K562 (cell line): Measurements from ENCODE around the gene ZSCAN22. TPM values are rescaled to one million over a fixed set of nuclear protein-coding genes. Genes with fewer than 3 reads are reported as not detected.

ENCODE experiments used
- ARID3A ChIP-seq: IDR thresholded peaks from 2 replicates; pipeline ENCODE4 v1.6.1; 2012; ENCODE audit warnings: low read depth, low read length, improper control_type of control experiment, borderline replicate concordance
- CEBPB ChIP-seq: fragments of 450-650 bp; IDR thresholded peaks from 2 replicates; pipeline ENCODE4 v1.6.1; 2016; ENCODE audit warnings: missing genetic modification characterization, missing compliant biosample characterization
- E2F1 ChIP-seq: sonication (generic); formaldehyde crosslinking; IDR thresholded peaks from 2 replicates; pipeline ENCODE4 v1.8.1; 2023; ENCODE audit warnings: mild to moderate bottlenecking, missing genetic modification reagents, moderate library complexity
- FOXP1 ChIP-seq: sonication (generic); formaldehyde crosslinking; IDR thresholded peaks from 2 replicates; pipeline ENCODE4 v1.8.0; 2022; ENCODE audit warnings: mild to moderate bottlenecking, missing genetic modification reagents
- FOXP4 ChIP-seq: sonication (generic); formaldehyde crosslinking; IDR thresholded peaks from 2 replicates; pipeline ENCODE4 v1.8.0; 2022; ENCODE audit warnings: mild to moderate bottlenecking, missing genetic modification reagents, borderline replicate concordance
- HOMEZ ChIP-seq: fragments of 250-450 bp; sonication (Bioruptor Pico); IDR thresholded peaks from 2 replicates; pipeline ENCODE4 v1.4.0; 2020; ENCODE audit warnings: mild to moderate bottlenecking, moderate library complexity
- KAT8 ChIP-seq: fragments of 450-650 bp; IDR thresholded peaks from 2 replicates; pipeline ENCODE4 v1.6.1; 2016; ENCODE audit warnings: low read depth, mild to moderate bottlenecking
- SRF ChIP-seq, 2 experiments: fragments of 250-450, 450-650 bp in 1 of 2; sonication (Bioruptor Pico) in 1 of 2; sonication (generic) in 1 of 2; formaldehyde crosslinking; IDR thresholded peaks; 2 replicates each; pipeline versions ENCODE4 v1.5.0 to v1.5.1; 2020 to 2022; ENCODE audit warnings: mild to moderate bottlenecking in 1 of 2, missing genetic modification reagents in 1 of 2
- TBL1XR1 ChIP-seq, 2 experiments: IDR thresholded peaks; 2 replicates each; pipeline ENCODE4 v1.6.1; 2012; ENCODE audit warnings: improper control_type of control experiment in 2 of 2, low read length in 2 of 2, mild to moderate bottlenecking in 1 of 2
- ZBTB49 ChIP-seq: sonication (generic); formaldehyde crosslinking; IDR thresholded peaks from 2 replicates; pipeline ENCODE4 v1.8.0; 2022; ENCODE audit warnings: missing genetic modification reagents, mild to moderate bottlenecking, borderline replicate concordance
- ZNF232 ChIP-seq: sonication (generic); formaldehyde crosslinking; IDR thresholded peaks from 2 replicates; pipeline ENCODE4 v1.8.0; 2022; ENCODE audit warnings: mild to moderate bottlenecking, missing genetic modification reagents
- ZNF589 ChIP-seq: fragments of 200-800 bp; sonication (Bioruptor generic); IDR thresholded peaks from 2 replicates; pipeline ENCODE4 v1.6.1; 2016; ENCODE audit warnings: low read depth, missing genetic modification characterization, missing compliant biosample characterization
- ZNF766 ChIP-seq: fragments of 200-800 bp; sonication (Bioruptor generic); conservative IDR thresholded peaks from 2 replicates; pipeline ENCODE4 v1.6.1; 2016; ENCODE audit warnings: missing genetic modification characterization, missing compliant biosample characterization
- polyA plus RNA-seq, 8 experiments: library from polyadenylated mRNA; depleted of rRNA in 4 of 8; stranded (reverse) in 5 of 8; unstranded in 3 of 8; fragments of >200 nt; fragmentation: Nextera tagmentation in 2 of 8; fragmentation: Illumina TruSeq in 1 of 8; extraction: Ambion mirVana in 2 of 8; extraction: Trizol in 1 of 8; gene quantifications; 2 replicates each; pipeline versions ENCODE4 v1.2.1 to v1.2.3, GENCODE V29; 2011 to 2014; ENCODE audit warnings: inconsistent platforms in 1 of 8, missing spikeins in 1 of 8
- total RNA-seq, 7 experiments: library from RNA; depleted of rRNA in 6 of 7; stranded (reverse); fragments of >200 nt in 6 of 7; fragmentation: Illumina TruSeq in 2 of 7; extraction: Trizol in 2 of 7; gene quantifications; 2 replicates each; pipeline versions ENCODE4 v1.2.1 to v1.2.3, GENCODE V29; 2011 to 2021; ENCODE audit warnings: low replicate concordance in 1 of 7

ZSCAN22 gene
- total and polyA plus RNA-seq, 9 of the 15 experiments (the other 6 are each of a cell fraction or from before 2014, with no cell fraction given) = 0.98 to 5.3 (median 3.0) TPM

GRCh38 chr19:58317476-58318072, 9.2 kb upstream of the ZSCAN22 start (continued):
- TF ChIP-seq E2F1 (CRISPR knock-in tag) (peak; percentile 84), FOXP4 (CRISPR knock-in tag) (0 out of 2 replicates have a peak, but pooled peaks have one; percentile 38), ZNF232 (CRISPR knock-in tag) (0 out of 2 replicates have a peak, but pooled peaks have one; percentile 46), HOMEZ (CRISPR knock-in tag) (no peak), ARID3A (0 out of 2 replicates have a peak, but pooled peaks have one; percentile 32), SRF (CRISPR knock-in tag; IDR thresholded peaks at IDR 0.05) (0 out of 4 replicates have a peak, but pooled peaks of 1 of the 2 experiments have one; percentile 63), ZNF766 (CRISPR knock-in tag) (peak; percentile 69), KAT8 (no peak), ZBTB49 (0 out of 2 replicates have a peak, but pooled peaks have one; percentile 75), FOXP1 (CRISPR knock-in tag) (0 out of 2 replicates have a peak, but pooled peaks have one; percentile 47), TBL1XR1 (IDR thresholded peaks at IDR 0.05; ENCODE audit: low read length in 2 of 2) (no peak), ZNF589 (CRISPR knock-in tag) (0 out of 2 replicates have a peak, but pooled peaks have one; percentile 24), CEBPB (tag) (no peak)
